ENCODE measurements around the gene DLX1. TPM values are rescaled to one million over a fixed set of nuclear protein-coding genes. Genes with fewer than 3 reads are reported as not detected.

Gene DLX1
- total and polyA plus RNA-seq, 2 of the 8 experiments (the other 6 are each of a cell fraction or from before 2014, with no cell fraction given) = 0.11 TPM; not detected in 1

GRCh38 chr2:172038121-172038520 is 47.2 kb upstream of the DLX1 start:
- H3K27me3 ChIP-seq (replicated peaks in 1 of 4; ENCODE audit: control insufficient read depth in 3 of 4, extremely low read depth in 1 of 4, insufficient read depth in 3 of 4, low read length in 3 of 4) = no peaks in the 10 kb centered on the region
- H4K5ac ChIP-seq (ENCODE audit: insufficient read length, low read depth, low read length) = no peak overlapping the region
- no peaks in the 10 kb centered on the region for H3K4me1 ChIP-seq (replicated peaks in 1 of 4; ENCODE audit: control insufficient read depth in 3 of 4, insufficient read depth in 4 of 4, low read length in 3 of 4)
- H3K4me3 ChIP-seq (ENCODE audit: extremely low read depth in 1 of 4, insufficient read depth in 2 of 4, low read depth in 3 of 4, low read length in 4 of 4) = no peak overlapping the region
- H3K18ac ChIP-seq (ENCODE audit: extremely low read depth, low read length) = no peak overlapping the region
- no peaks in the 10 kb centered on the region; a peak in 1 of 4 replicates for H3K9me3 ChIP-seq (ENCODE audit: insufficient read depth in 2 of 2, low read depth in 1 of 2, low read length in 1 of 2)
- no peak overlapping the region for H2BK5ac ChIP-seq (ENCODE audit: low read depth, low read length)
- no peak overlapping the region for H2AK5ac ChIP-seq (ENCODE audit: low read depth, low read length)
- no peaks in the 10 kb centered on the region for H3K36me3 ChIP-seq (ENCODE audit: control insufficient read depth in 2 of 4, insufficient read depth in 4 of 4, low read length in 3 of 4)
- H4K20me1 ChIP-seq (replicated peaks in 1 of 2; ENCODE audit: control insufficient read depth in 1 of 2, insufficient read depth in 2 of 2, low read length in 2 of 2) = no peaks in the 10 kb centered on the region
- 88% methylated on average over 3 of the region's 3 CpGs; no CpG with 5 or more reads in 1 of the 2 experiments for WGBS, 2 experiments (ENCODE audit: extremely low coverage in 1 of 2, insufficient coverage in 1 of 2, insufficient read length in 1 of 2, insufficient replicate concordance in 2 of 2, low coverage in 1 of 2, low lambda C conversion rate in 2 of 2, missing lambda C conversion rate in 1 of 2)
- ChIA-PET POLR2A (ENCODE audit: partially characterized antibody) (interaction anchor here (0.9 to 1.0 kb wide), 2 partner anchors 22 to 26 kb away, joined by 3 to 4 read pairs; no protein-coding TSS in a partner anchor), CTCF (ENCODE audit: partially characterized antibody) (interaction anchor here (0.6 to 2.1 kb wide), 9 partner anchors 9 to 439 kb away, joined by 3 to 5 read pairs (median 3); partner anchors contain the start of gene DLX2)
- no peak overlapping the region for H3K9ac ChIP-seq (replicated peaks in 1 of 4; ENCODE audit: extremely low read depth in 1 of 4, low read depth in 3 of 4, low read length in 3 of 4)
- no peak for FAIRE-seq
- no peak overlapping the region for H3K4me2 ChIP-seq (ENCODE audit: insufficient read depth in 1 of 2, low read depth in 2 of 2, low read length in 2 of 2)
- no peak overlapping the region for H2BK12ac ChIP-seq (ENCODE audit: low read depth, low read length)
- no peak overlapping the region for H3K23ac ChIP-seq (ENCODE audit: insufficient read length)
- no peaks in the 10 kb centered on the region for H3K79me1 ChIP-seq (ENCODE audit: low read depth, low read length)
- no peak overlapping the region for H2AFZ ChIP-seq (ENCODE audit: low read length)
- H2BK15ac ChIP-seq (ENCODE audit: low read length) = no peak overlapping the region
- H4K8ac ChIP-seq (ENCODE audit: extremely low read depth, insufficient read depth, low read length) = no peak overlapping the region
- H3K27ac ChIP-seq (ENCODE audit: low read depth, low read length) = no peak overlapping the region
- H3K23me2 ChIP-seq (ENCODE audit: low read depth, low read length) = no peaks in the 10 kb centered on the region
- H3K79me2 ChIP-seq (ENCODE audit: control insufficient read depth in 1 of 2, insufficient read depth in 2 of 2, low read length in 2 of 2) = no peaks in the 10 kb centered on the region
- no peak overlapping the region for H3K56ac ChIP-seq (replicated peaks; ENCODE audit: insufficient read length, low read depth, low read length)
- H3K14ac ChIP-seq (ENCODE audit: insufficient read length) = no peak overlapping the region
- H4K91ac ChIP-seq (replicated peaks; ENCODE audit: insufficient read length, low read length) = no peak overlapping the region
- no peak overlapping the region for H2BK20ac ChIP-seq (ENCODE audit: low read length)
- H3K4ac ChIP-seq (replicated peaks; ENCODE audit: insufficient read length, low read depth, low read length) = no peak overlapping the region
- DNase-seq (ENCODE audit: low read depth in 1 of 2, low spot score in 2 of 2) = no peak
- no peak overlapping the region for H2BK120ac ChIP-seq (replicated peaks; ENCODE audit: low read depth, low read length)
- no peak for TF ChIP-seq JUND (IDR thresholded peaks at IDR 0.05; ENCODE audit: low read length)
- no peak for TF ChIP-seq PHF8 (conservative IDR thresholded peaks at IDR 0.05; ENCODE audit: low read depth, low read length)
- no peak for TF ChIP-seq BRCA1 (IDR thresholded peaks at IDR 0.05; ENCODE audit: low read depth, low read length)
- no peak for TF ChIP-seq JUN (IDR thresholded peaks at IDR 0.05; ENCODE audit: low read depth, low read length)
- TF ChIP-seq, protein P1, sequence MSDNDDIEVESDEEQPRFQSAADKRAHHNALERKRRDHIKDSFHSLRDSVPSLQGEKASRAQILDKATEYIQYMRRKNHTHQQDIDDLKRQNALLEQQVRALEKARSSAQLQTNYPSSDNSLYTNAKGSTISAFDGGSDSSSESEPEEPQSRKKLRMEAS (IDR thresholded peaks at IDR 0.05) = no peak
- no peak for TF ChIP-seq CEBPB (IDR thresholded peaks at IDR 0.05; ENCODE audit: low read depth, low read length)
- TF ChIP-seq SP4 (IDR thresholded peaks at IDR 0.05; ENCODE audit: low read length) = no peak
- TF ChIP-seq CHD1 (IDR thresholded peaks at IDR 0.05; ENCODE audit: low read depth, low read length) = no peak
- TF ChIP-seq SRF (IDR thresholded peaks at IDR 0.05; ENCODE audit: low read depth, low read length) = no peak
- TF ChIP-seq RBBP5 (IDR thresholded peaks at IDR 0.05; ENCODE audit: borderline replicate concordance, low read depth, low read length) = no peak
- TF ChIP-seq ATF3 (IDR thresholded peaks at IDR 0.05; ENCODE audit: insufficient read depth, low read depth, low read length) = no peak
- TF ChIP-seq CBX8 (IDR thresholded peaks at IDR 0.05; ENCODE audit: borderline replicate concordance, low read depth, low read length) = no peak
- no peak for TF ChIP-seq TEAD4 (IDR thresholded peaks at IDR 0.05; ENCODE audit: low read depth, low read length)

All from H1 (cell line).